HG02642 (cell line): ENCODE results near the gene PDE6G.
A peak's percentile ranks its signal among the peaks of the same experiment; 100 is the strongest.
"Not testable (repeated sequence)": the region's sequence is repeated elsewhere in the genome, so short reads cannot be mapped to it uniquely, and the experiment has no call there.

Experiments
- ATAC-seq: cut with Tn5 transposase; IDR thresholded peaks from one replicate; pipeline ENCODE4 v1.9.1; 2021; ENCODE audit warnings: mild to moderate bottlenecking; ENCODE audit not compliant: unreplicated experiment, poor library complexity

The PDE6G gene

GRCh38 chr17:81688616-81689015, 32.3 kb upstream of the PDE6G start:
- no peak for ATAC-seq

GRCh38 chr17:81687770-81688541, 31.6 kb upstream of the PDE6G start:
- ATAC-seq = no peak

DNA sequence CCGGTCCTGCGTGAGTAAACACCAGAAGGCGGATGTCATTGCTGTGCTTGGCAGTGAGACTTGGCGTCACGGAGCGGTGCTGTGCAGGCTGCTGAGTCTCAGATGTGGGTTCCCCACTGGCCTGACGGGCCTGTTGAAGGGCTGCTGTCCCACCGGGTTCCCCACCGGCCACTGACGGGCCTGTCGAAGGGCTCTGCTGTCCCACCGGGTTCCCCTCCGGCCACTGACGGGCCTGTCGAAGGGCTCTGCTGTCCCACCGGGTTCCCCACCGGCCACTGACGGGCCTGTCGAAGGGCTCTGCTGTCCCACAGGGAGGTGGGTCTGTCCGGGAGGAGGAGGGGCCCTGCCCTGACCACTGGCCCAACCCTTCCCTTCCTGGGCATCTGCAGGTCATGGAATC, 30.3 kb upstream of the PDE6G start:
- no peak for ATAC-seq

DNA sequence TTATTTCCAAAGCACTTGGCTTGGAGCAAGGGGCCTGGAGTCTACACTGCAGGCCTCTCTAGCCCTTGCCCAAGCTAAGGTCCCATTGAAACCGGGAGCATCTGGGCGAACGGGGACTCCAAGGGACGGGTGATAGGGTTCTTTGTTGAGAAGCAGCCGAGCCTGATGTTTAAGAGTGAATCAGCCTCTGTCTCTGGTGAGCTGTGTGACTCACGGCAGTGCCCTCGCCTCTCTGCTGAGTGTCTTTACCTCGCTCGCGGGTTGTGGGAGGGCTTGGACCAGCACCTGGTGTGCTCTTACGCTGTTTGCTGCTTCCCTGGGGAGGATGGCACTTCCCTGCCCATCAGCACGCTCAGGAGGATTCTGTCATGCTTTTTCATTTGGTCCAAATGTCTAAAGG, 28.8 kb upstream of the PDE6G start:
- ATAC-seq = no peak

GRCh38 chr17:81684442-81684911, 28.1 kb upstream of the PDE6G start:
- ATAC-seq = peak; percentile 0

GRCh38 chr17:81683584-81684441, 27.5 kb upstream of the PDE6G start, which contains the start of the genes ARL16 and HGS:
TSS of gene ARL16 (minus strand) at chr17:81683797. CDS start at chr17:81683753, 44 bp downstream.
TSS of gene HGS (plus strand) at chr17:81684011. CDS start at chr17:81684067, 56 bp downstream.
- ATAC-seq = peak; percentile 93

DNA sequence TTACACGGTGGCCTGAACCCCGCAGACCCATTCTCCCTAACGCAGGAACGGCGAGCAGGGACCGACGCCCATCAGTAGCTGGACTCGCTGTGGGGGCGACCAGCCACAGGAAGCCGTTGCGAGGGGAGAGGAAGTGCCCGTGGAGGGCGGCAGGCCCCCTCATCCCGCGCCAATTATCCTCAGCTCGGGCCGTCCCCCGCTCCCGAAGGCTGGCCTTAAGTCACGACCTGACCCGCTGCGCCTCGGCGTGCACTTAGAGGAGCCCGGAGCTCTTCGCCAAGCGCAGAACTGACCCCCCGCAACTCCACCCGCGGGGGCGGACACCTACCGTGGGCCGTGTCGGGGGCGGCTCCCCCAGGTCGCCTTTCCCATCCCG, 26.9 kb upstream of the PDE6G start:
- peak; percentile 4 for ATAC-seq

- no peak for ATAC-seq
Measured at GRCh38 chr17:81682565-81683207, 26.3 kb upstream of the PDE6G start.

GRCh38 chr17:81681672-81682071, 25.3 kb upstream of the PDE6G start:
- no peak for ATAC-seq

DNA sequence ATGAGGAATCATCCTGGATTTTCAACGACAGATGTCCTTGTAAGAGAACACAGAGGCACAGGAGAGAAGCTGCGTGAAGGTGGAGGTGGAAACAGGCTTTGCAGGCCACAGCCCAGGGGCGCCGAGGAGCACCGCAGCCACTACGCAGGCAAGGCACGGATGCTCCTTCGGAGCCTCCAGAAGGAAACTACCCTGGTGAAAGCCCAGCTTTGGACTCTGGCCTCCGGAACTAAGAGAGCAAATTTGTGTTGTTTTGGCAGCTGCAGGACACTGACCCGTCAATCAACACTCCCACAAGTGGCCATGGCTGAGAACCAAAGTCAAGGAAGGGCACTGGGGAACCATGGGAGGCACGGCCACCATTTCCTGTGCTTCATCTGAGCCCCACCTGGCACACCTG, 23.8 kb upstream of the PDE6G start:
- no peak for ATAC-seq

- no peak for ATAC-seq
Measured at GRCh38 chr17:81676906-81677305, 20.6 kb upstream of the PDE6G start.

GRCh38 chr17:81675515-81676221, 19.3 kb upstream of the PDE6G start:
- ATAC-seq = not testable (repeated sequence)

GRCh38 chr17:81673561-81674258, 17.4 kb upstream of the PDE6G start:
- ATAC-seq = no peak

DNA sequence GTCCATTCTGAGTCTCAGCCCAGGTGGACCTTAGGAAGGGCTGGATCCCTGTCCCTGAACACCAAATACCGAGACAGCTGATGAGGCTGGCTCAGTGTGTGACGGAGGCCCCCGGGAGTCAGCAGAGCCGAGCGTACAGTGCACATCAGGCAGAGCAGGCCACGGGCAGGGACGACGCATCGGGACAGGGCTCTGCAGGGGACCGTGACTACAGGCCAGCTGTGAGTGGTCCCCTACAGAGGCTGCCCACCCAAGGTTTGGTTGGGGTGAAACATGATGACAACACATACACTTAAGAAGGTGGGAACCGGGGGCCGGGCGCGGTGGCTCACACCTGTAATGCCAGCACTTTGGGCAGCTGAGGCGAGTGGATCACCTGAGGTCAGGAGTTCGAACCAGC, 16.6 kb upstream of the PDE6G start:
- ATAC-seq = no peak

GRCh38 chr17:81672504-81672903, 16.2 kb upstream of the PDE6G start:
- ATAC-seq = no peak

GRCh38 chr17:81667754-81668153, 11.4 kb upstream of the PDE6G start:
- ATAC-seq = no peak

GRCh38 chr17:81666342-81667191, 10.2 kb upstream of the PDE6G start, which contains the start of the genes CCDC137 and OXLD1:
TSS of gene CCDC137 (plus strand) at chr17:81666737. CDS start at chr17:81666767, 30 bp downstream.
TSS of gene OXLD1 (minus strand) at chr17:81666605. CDS start at chr17:81666577, 28 bp downstream.
- peak; percentile 87 for ATAC-seq

- ATAC-seq = no peak
Measured at GRCh38 chr17:81666092-81666341, 9.7 kb upstream of the PDE6G start.
